ENCODE measurements around the gene CHCHD6.

CHCHD6 gene

DNA sequence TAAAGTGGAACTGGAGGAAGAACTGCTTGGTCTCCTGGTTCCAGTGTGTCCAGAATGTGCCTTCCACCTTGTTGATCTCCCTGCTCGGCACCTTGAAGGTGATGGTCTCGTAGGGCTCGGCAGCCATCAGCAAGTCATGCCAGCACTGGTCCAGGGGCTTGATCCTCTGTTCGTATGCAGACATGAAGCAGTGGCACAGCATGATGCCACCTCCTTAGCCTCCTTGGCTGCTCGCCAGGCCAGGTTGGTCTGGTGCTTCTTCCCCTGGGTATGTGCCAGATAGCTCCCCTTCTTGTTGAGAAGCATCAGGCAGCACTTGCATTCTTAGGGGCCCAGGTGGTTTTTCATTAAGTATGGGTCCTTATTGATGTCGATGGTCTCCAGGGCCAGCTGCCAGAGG lies 31.3 kb upstream of the CHCHD6 start:
- H3K27me3 ChIP-seq (ENCODE audit: low read depth, low read length) = peaks cover 12% of the 10 kb centered on the region

DNA sequence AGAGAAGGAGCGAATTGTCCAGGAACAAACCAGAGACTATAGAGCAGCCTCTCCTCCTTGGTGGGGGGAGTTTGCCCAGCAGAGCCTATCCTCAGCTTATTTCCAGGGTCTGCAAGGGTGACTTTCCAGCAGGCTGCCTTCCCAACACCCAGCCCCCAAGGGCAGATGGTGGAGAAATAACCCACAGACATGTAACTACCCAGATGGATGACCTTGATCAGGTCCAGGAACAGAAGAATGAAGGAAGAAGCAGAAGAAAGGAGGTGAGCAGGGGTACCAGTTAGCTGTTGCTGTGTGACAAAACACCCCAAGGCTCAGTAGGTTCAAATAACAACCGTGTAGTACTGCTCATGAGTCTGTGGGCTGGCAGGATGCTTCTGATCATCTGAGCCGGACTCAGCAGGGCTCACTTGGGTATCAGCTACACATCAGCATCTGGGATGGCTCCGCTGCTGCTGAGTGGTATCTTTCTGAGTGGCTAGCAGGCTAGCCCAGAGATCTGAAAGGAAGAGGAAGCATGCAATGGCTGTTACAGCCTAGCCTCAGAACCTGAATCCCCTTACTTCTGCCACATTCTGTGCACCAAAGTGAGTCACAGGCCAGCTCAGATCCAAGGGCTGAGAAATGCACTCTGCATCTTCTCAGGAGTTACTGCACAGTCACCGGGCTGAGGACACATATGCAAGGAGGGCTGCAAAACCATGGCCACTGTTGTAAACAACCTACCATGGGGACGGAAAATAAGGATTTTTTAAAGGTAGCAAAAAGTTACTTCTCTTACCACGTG lies 26.9 kb upstream of the CHCHD6 start:
- Histone ChIP-seq H3K27ac (ENCODE audit: low read length) (no peak overlapping the region), H3K9me3 (ENCODE audit: insufficient read depth, low read length) (peaks cover 12% of the 10 kb centered on the region; the same call in 1 of the 2 replicates), H4K20me1 (ENCODE audit: insufficient read depth, low read length) (no peaks in the 10 kb centered on the region), H3K9ac (ENCODE audit: low read length) (no peak overlapping the region), H2AFZ (ENCODE audit: low read depth, low read length) (no peak overlapping the region), H3K4me1 (ENCODE audit: low read length) (peaks cover 11% of the 10 kb centered on the region), H3K4me3 (ENCODE audit: low read length) (no peak overlapping the region), H3K27me3 (ENCODE audit: low read depth, low read length) (peaks cover 21% of the 10 kb centered on the region), H3K36me3 (replicated peaks; ENCODE audit: low read depth, low read length) (peaks cover 2% of the 10 kb centered on the region), H3K4me2 (ENCODE audit: low read length) (no peak overlapping the region), H3K79me2 (ENCODE audit: low read length) (no peaks in the 10 kb centered on the region)
- no peak for TF ChIP-seq EZH2phosphoT487 (IDR thresholded peaks at IDR 0.05; ENCODE audit: low read depth)
- TF ChIP-seq, protein P1, sequence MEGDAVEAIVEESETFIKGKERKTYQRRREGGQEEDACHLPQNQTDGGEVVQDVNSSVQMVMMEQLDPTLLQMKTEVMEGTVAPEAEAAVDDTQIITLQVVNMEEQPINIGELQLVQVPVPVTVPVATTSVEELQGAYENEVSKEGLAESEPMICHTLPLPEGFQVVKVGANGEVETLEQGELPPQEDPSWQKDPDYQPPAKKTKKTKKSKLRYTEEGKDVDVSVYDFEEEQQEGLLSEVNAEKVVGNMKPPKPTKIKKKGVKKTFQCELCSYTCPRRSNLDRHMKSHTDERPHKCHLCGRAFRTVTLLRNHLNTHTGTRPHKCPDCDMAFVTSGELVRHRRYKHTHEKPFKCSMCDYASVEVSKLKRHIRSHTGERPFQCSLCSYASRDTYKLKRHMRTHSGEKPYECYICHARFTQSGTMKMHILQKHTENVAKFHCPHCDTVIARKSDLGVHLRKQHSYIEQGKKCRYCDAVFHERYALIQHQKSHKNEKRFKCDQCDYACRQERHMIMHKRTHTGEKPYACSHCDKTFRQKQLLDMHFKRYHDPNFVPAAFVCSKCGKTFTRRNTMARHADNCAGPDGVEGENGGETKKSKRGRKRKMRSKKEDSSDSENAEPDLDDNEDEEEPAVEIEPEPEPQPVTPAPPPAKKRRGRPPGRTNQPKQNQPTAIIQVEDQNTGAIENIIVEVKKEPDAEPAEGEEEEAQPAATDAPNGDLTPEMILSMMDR (IDR thresholded peaks at IDR 0.05; ENCODE audit: low read depth, low read length) = no peak

More for the DNA sequence above, 31.3 kb upstream of the CHCHD6 start:
- Histone ChIP-seq H2AFZ (ENCODE audit: low read depth, low read length) (no peak overlapping the region), H3K4me2 (ENCODE audit: low read length) (no peak overlapping the region), H3K27ac (ENCODE audit: low read length) (no peak overlapping the region), H3K9me3 (ENCODE audit: insufficient read depth, low read length) (peaks cover 12% of the 10 kb centered on the region; the same call in 1 of the 2 replicates), H3K4me3 (ENCODE audit: low read length) (no peak overlapping the region), H3K9ac (ENCODE audit: low read length) (no peak overlapping the region), H3K36me3 (replicated peaks; ENCODE audit: low read depth, low read length) (peaks cover 2% of the 10 kb centered on the region), H4K20me1 (ENCODE audit: insufficient read depth, low read length) (no peaks in the 10 kb centered on the region), H3K4me1 (ENCODE audit: low read length) (peaks cover 20% of the 10 kb centered on the region), H3K79me2 (ENCODE audit: low read length) (no peaks in the 10 kb centered on the region)
- TF ChIP-seq, protein P1 (IDR thresholded peaks at IDR 0.05; ENCODE audit: low read depth, low read length) = no peak
- no peak for TF ChIP-seq EZH2phosphoT487 (IDR thresholded peaks at IDR 0.05; ENCODE audit: low read depth)

DNA sequence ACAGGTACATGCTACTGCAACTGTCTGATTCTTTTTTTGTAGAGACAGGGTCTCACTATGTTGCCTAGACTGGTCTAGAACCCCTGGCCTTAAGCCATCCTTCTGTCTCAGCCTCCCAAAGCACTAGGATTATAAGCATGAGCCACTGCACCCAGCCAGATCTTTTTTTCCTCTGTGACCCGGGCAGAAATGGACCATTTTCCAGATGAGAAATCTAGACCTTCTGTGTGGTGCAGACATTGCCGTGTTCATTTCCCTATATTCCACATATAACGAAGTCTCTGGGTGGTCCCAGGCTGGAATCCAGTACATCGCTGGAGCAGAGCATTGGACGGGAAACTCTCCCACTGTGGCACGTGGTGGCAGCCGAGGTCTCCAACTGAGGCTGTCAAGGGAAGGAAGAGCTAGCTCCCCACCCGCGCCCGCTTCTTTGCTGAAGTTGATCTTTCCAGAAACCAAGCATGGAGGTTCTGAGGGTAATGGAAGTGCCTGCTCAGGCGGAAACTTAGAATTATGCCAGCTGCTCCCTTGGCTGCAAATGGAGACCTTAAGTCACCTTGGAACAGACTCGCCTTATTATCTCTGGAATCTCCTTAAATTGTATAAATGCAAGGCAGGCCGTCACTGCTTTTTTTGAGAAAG lies 26.1 kb upstream of the CHCHD6 start:
- H3K9ac ChIP-seq (ENCODE audit: low read length) = no peak overlapping the region
- peaks cover 10% of the 10 kb centered on the region for H3K4me1 ChIP-seq (ENCODE audit: low read length)
- H3K36me3 ChIP-seq (replicated peaks; ENCODE audit: low read depth, low read length) = peaks cover 2% of the 10 kb centered on the region
- H4K20me1 ChIP-seq (ENCODE audit: insufficient read depth, low read length) = no peaks in the 10 kb centered on the region
- no peak overlapping the region for H2AFZ ChIP-seq (ENCODE audit: low read depth, low read length)
- TF ChIP-seq, protein P1 (IDR thresholded peaks at IDR 0.05; ENCODE audit: low read depth, low read length) = no peak
- TF ChIP-seq EZH2phosphoT487 (IDR thresholded peaks at IDR 0.05; ENCODE audit: low read depth) = no peak
- H3K79me2 ChIP-seq (ENCODE audit: low read length) = no peaks in the 10 kb centered on the region
- H3K27ac ChIP-seq (ENCODE audit: low read length) = no peak overlapping the region
- H3K9me3 ChIP-seq (ENCODE audit: insufficient read depth, low read length) = peaks cover 12% of the 10 kb centered on the region; the same call in 1 of the 2 replicates
- no peak overlapping the region for H3K4me3 ChIP-seq (ENCODE audit: low read length)
- no peak overlapping the region; the same call in 1 of the 2 replicates for H3K4me2 ChIP-seq (ENCODE audit: low read length)
- H3K27me3 ChIP-seq (ENCODE audit: low read depth, low read length) = peaks cover 21% of the 10 kb centered on the region

DNA sequence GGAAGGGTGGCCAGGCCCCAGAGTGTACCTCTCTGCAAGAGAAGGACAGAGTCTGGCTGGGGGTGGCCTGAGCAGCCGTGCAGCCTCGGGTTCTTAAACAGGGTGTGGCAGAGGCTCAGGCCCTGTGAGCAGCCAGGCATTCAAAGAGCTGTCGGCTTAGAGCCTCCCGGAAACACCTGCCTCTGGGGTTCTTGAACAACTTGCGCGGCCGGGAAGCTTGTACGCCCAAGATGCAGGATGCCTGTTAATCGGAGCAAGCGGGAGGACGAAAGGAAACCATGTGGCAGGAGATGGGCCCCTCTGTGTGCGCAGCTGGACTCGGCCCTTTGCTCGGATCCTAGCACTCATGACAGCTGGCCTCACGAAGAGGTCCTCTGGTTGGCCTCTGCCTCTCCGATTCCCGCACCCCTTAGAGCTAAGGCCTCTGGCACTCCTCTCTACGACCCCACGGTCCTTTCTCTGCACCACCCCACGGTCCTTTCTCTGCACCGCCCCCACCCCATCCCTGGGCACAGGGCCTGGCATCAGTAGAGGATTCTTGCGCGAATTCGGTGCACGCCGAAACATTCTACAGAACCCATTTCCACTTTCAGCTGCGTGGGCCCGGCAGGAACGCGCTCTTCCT lies 25.2 kb upstream of the CHCHD6 start:
- H3K4me1 ChIP-seq (ENCODE audit: low read length) = peaks cover 10% of the 10 kb centered on the region

More for the DNA sequence above, 25.2 kb upstream of the CHCHD6 start:
- TF ChIP-seq EZH2phosphoT487 (IDR thresholded peaks at IDR 0.05; ENCODE audit: low read depth) = no peak
- TF ChIP-seq, protein P1 (IDR thresholded peaks at IDR 0.05; ENCODE audit: low read depth, low read length) = no peak
- peaks cover 21% of the 10 kb centered on the region for H3K27me3 ChIP-seq (ENCODE audit: low read depth, low read length)
- H4K20me1 ChIP-seq (ENCODE audit: insufficient read depth, low read length) = no peaks in the 10 kb centered on the region
- H3K9me3 ChIP-seq (ENCODE audit: insufficient read depth, low read length) = peaks cover 10% of the 10 kb centered on the region; the same call in 1 of the 2 replicates
- peaks cover 2% of the 10 kb centered on the region for H3K36me3 ChIP-seq (replicated peaks; ENCODE audit: low read depth, low read length)
- H3K4me3 ChIP-seq (ENCODE audit: low read length) = peak overlapping the region; percentile 83
- no peaks in the 10 kb centered on the region for H3K79me2 ChIP-seq (ENCODE audit: low read length)
- peak overlapping the region; percentile 59 for H3K9ac ChIP-seq (ENCODE audit: low read length)
- H3K27ac ChIP-seq (ENCODE audit: low read length) = no peak overlapping the region
- H2AFZ ChIP-seq (ENCODE audit: low read depth, low read length) = peak overlapping the region; percentile 86
- peak overlapping the region; percentile 92 for H3K4me2 ChIP-seq (ENCODE audit: low read length)
